Stimulated activated CD8-positive, alpha-beta memory T cell treated with anti-CD3 and anti-CD28 coated beads, Interleukin-2, amount 100 ng/mL, for 1 hour (primary cell): Measurements from ENCODE around the gene FCN2.

Experiments
- DNase-seq, 2 donors: peaks; one replicate each; pipeline ENCODE4 v3.0.0-alpha.2; 2020; ENCODE audit warnings: low read depth in 2 of 2

FCN2 gene

DNA sequence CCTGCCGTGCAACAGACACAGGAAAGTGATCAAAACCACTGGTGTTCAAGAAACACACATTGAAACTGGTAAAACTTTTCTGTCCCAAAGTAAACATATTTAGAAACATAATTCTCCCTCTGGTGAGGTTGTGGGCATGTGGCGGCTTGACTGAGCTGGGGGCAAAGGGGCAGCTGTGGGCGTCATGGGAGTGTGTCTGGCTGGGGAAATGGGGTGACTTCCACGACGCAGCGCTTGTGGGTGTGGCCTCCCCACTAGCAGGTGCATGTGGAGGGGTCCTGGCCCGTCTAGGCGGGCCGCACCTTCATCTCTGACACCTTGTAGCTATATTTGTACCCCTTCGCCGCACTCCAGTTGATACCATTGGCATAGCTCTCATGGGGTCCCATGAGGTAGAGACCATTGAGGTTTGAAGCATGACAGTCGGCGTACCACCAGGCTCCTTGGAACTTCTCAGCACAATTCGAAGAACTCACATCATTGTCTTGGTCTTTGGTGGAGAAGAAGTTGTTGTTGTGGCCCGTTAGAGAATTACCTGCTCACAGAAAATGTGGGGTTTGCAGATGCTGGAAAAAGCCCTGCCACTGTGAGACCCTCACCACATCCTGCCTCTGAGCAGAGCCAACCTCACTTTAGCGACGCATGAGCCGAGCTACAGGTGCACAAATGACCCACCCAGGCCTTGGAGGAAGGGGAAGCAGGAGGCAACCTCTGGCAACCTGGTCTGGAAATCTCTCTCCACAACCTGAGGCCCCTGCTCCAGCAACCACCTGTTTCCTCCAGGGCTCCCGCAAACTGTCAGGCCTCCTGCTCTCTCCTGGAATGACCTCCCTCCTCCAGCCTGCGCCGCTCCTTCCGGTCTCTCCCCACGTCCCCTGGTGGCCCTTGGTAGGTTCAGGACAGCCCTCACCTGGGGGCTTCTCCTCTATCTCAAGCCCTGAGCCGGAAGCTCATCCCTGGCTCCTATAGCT, 29.2 kb downstream of the FCN2 start:
- no peak for DNase-seq

DNA sequence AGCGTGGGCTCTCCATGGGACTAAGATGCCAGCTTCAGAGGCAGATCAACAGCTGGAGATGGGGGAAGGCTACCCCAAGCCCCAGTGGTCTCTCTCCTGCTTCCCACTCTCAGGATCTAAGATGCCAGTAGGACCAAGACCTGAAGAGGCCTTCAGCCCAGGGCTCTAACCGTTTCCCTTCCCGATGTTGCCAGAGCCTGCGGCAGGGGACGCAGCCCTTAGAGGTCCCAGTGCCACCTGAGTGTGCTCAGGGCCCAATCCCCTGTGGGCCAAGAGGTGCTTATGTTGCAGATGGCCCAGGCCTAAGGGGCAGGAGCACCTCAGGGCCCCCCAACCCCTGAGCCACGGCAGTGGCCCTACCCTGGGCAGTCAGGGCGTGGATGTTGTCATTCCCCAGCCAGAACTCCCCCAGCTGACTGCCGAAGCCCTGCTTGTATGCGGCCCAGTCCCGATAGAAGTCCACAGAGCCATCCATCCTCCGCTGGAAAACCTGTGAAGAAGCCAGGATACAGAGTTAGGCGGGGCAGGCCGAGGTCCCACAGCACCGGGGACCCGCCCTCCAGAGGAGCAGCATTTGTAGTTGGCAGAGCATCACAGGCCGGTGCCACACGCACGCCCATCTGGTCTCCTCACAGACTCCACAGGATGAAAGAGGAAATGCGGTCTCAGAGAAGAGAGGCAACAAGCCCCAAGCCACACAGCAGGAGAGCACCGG, 31.7 kb downstream of the FCN2 start:
- DNase-seq: no peak

DNA sequence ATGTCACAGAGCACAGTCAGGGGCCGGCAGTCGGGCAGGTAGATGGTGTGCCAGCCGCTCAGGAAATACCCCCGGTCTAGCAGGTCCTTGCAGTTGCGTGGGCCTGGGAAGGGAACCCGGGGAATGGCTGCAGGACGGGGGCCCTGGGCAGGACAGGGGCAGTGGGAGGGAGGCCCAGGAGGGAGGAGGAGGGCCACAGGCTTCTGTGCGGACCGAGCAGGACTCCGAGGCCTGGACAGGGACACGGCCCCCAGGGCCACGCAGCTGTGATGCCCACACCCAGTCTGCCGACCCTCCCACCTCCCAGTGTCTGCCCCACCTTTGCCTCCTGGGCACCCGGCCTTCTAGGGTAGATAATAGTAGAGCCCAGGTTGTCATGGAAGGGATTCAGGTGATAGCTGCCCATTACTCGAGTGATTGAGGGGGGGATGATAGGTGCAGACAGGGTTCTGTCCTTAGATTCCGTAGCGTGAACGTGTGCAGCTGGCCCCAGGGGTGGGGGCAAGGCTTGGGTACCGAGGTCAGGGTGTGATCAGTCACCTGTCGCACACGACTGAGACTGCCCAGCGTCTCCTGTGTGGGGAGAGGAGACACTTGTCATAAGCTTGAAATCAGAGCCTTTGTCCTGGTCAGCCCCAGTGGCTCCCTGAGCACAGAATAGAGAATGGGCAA, 32.6 kb downstream of the FCN2 start:
- no peak for DNase-seq

DNA sequence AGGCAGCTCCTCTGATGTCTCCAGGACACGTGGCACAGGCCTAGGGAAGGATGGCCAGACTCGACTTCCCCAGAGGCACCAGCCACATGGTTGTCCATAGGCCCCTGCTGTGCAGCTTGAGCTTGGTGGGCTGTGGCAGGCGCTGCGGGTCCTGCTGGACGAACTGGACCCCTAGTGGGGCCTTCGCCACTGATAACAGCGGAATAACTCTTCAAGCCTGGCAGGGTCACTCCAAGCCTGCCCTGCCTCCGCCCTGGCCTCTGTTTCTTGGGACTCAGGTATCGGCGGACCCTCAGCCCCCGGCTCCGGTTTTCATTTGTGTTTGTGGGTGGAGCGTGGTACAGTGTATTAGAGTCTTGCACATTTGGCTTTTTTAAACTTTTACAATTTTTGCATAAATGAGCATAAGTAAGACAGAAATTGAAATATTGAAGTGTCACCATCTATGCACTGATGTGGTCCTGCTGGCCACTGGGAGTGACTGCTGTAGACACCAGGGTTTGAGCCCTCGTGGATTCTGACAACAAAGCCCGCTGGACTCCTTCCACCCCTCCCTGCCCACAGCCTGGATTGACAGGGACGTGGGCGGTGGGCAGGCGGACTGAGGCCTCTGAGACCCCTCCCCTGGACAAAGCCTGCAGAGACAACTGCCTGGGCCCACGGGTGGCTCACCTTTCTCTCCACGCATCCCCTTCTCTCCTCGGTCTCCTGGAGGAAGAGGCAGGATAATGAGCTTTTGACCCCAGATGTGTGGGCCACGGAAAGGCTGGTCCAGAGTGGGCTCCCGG, 33.3 kb downstream of the FCN2 start:
- DNase-seq: no peak

DNA sequence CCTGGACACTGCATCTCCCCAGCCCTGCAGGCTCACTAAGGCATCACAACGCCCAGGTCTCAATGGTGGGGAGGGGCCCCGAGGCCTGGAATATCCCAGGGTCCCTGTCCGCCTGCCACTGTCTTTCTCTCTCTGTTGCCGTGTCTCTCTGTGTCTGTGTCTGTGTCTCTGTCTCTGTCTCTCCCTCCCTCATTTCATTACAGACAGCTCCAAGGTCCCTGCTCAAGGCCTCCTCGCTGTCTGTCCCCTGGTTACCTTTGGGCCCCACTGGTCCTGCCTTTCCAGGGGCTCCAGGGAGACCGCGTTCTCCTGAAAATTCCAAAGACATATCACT, 33.9 kb downstream of the FCN2 start:
- no peak for DNase-seq

DNA sequence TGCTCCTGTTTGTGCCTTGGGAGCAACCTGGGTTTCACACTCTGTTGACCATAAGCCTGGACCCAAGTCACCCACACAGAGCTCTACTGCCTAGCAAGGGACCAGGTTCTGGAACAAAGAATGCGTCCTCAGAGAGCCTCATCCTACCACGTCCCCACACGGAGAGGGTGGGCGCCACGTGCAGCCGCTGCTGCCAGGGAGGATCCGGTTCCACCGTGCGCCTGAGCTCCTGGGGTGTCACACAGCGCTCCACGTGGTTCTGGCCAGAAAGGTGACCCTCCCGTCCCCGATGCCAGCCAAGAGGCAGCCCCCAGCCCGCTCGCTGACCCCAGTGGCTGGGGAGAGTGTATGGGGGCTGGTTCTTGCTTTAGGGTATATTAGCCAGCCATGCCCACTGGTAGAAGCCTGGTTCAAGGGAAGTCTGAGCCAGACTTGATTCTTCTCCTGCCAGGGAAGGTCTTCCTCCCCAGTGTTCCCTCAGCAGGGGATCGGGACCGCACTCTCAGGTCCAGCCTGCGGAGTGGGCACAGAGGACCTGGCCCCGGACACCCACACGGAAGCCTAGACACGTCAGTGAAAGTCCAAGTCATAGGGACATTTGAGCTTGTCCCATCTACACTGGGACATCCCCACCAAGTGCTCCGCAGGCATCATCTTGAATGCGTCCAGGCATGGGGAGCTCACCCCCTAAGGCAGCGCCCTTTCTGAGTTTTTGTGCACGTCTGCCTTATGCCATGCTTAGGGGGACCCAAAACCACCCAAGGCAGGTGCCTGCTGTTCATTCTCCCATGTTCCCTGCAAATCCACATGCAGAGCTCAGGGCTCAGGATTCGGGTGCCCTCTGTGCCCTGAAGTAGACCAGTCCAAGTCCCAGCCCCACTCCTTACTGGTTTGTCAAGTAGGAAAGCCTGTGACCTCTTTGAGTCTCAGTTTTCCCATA, 34.7 kb downstream of the FCN2 start:
- DNase-seq: no peak

DNA sequence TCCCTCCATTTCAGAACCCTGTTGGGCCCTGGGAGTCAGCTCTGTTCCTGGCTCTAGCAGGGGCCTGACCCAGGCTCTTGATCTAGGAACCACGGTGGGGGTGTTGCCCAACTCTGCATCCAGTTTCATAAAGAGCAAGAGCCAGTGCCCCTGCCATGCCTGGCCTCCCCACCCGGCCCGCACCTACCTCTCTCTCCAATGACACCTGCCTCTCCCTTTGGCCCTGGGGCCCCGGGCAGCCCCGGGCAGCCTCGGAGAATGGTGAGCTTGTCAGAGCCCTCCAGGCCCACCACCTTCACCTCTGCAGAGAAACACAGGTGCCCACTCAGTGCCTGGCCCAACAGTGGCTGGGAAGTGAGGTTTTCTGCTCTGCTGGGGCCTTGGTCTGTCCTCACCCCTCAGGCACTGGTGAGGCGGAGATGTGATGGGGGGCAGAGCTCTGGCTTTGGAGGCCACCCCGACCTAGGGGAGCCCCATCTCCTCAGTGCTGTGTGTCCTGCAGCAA, 35.6 kb downstream of the FCN2 start:
- DNase-seq: no peak

DNA sequence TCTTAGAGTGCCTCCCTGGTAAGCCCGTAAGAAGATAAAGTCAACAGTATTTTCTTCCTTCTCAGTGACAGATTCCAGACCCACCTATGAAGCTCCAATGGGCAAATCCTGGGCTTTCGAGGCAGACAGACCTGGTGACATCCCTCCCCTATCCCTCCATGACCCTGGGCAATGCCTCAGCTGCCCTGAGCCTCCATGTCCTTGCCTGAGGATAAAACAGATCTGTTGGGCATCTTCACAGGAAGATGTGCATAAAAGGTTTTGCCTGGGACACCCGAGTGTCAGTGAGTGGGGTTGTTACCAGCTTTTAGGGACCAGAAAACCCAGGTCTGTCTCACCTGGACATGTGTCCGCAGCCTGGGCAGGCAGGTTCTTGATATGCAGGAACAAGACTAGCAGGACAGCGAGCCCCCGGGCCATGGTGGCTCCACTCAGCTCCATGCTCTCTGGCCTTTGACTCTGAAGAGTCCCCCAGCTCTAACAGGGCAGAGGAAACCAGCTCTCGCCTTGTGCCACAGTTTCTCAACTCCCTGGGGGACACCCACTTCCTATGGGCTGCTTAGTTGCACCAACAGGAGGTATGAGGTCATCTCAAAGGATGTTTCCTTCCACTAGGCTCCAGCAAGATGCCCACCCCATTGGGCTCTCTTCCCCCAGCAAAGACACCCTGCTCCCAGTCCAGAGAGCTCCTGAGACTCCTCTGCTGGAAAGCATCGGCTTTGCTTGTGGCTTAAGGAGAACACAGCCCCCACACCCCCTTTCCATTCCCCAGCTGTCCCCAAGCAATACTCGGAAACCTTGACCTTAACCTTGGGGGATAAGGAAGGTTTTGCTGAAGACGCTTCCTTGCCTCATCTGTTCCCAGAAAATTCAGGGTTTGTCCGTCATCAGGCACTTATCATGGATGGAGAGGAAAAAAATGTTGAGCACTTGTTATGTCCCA, 37.1 kb downstream of the FCN2 start, which contains the start of gene FCN1:
Gene FCN1, minus strand, starts transcription at position 482 of the 943 bp plus-strand sequence. Its CDS starts 41 bp downstream, at position 441.
- no peak for DNase-seq

DNA sequence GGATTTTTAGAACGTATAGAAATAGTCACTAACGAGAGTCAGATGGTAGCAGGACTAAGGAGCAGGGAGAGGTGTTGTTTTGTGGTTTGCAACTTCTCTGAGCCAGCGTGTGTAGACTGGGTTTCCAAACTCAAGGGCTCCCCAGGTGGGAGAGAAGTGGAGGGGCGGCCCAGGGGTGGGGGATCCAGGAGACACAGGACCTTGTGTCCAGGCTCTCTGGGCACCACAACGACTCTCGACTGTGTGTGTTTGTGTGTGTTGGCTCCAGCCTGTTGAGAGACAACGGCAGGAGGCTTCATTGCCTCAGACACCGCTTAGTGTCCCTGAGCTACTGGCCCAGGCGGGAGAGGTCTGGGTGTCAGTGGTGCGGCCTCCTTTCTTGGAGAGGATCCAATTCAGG, 38.0 kb downstream of the FCN2 start:
- no peak for DNase-seq

DNA sequence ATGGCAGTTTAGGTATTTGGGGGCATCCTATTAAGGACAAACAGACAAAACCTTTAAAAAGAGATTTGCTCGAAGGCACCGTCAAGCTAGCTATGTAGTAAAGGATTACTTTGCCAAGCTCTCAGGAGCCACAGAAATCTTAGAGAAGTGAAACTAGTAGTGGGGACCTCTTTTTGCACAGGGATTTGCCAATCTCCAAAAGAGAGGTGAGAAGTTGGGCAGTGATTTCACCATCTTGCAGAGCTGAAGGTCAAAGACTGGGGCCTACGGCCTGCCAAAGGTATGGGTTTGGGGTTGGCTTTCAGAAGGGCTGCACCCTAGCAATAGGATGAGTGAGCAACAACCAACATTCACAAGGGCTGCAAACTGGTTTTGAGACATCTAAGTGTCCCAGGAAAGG, 38.7 kb downstream of the FCN2 start:
- DNase-seq: no peak

DNA sequence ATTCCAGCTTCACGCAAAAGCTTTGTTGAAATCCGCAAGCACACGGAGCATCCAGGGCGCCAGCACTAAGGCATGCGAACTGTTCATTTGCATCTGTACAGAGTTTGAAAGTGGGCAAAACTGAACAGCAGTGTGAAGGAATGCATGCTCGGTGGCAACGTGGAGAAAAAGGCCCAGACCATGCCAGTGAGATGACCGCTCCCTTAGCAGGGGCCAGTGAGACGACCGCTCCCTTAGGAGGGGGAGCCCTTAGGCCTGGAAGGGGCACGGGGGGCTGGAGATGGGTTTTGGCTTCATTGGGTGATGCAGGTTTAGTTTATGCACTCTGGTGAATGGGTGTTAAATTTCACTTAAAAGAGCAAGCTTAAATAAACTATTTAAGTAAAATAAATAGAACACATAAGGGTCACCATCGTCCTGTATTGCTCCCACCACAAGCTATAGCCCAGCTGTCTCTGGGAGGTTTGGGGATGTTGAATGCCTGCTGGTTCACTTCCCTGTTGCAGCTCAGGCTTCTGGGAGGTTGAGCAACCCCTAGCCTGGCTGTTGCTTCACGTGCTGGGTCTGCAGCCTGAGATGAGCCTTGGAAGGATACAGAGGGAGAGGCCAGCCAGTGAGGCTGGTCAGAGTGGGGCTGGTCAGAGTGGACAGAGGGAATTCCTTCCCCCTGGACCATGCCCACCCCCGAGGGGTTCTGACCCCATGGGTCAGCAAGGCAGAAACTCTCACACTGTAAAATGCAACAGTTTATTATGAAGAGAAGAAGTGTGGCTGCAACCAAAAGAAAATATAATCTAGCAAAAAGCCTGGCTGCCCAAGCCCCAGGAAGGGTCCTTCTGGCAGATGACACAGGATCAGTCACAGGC, 41.7 kb downstream of the FCN2 start:
- DNase-seq: no peak

DNA sequence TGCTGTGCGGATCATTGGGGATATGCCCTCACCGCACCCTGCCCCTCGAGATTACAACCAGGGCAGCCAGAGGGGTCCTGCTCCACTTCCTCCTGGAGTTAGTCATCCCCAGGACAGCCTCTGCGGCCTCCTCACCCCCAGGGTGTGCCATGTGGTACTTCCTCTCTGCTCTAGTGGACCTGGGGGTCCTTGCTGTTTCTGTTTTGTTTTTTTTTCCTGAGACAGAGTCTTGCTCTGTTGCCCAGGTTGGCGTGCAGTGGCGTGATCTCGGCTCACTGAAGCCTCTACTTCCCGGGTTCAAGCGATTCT, 42.3 kb downstream of the FCN2 start:
- no peak for DNase-seq

DNA sequence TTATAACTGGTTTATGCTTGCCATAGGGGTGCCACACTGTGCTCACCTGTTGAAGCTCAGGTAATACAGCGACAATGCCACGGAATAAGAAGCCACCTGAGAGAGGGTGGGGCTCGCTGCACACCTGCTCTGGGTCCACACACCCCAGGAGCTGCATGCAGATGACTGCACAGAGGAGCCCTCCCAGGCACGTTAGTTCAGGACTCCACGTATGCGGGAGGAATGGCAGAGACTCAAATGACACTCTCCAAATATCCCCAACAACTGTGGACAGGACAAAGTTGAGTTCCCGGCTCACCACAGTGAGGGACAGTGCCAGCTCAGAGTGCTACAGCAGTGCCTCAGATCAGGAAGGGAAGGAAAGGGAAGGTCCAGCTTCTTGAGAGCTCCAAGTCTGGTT, 42.9 kb downstream of the FCN2 start:
- DNase-seq: no peak

DNA sequence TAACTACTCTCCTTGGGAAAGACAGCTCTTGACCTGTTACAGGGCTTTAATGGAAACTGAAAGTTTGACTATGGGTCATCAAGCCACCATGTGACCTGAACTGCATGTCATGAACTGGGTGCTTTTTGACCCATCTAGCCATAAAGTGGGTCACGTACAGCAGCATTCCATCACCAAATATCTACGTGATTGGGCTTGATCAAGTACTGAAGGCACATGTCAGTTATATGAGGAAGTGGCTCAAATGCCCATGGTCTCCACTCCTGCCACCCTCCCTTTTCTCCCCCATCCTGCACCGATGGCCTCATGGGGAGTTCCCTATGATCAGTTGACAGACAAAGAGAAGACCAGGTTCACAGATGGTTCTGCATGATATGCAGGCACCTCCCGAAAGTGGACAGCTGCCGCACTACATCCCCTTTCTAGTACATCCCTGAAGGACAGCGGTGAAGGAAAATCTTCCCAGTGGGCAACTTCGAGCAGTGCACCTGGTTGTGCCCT, 44.5 kb downstream of the FCN2 start:
- no peak for DNase-seq

DNA sequence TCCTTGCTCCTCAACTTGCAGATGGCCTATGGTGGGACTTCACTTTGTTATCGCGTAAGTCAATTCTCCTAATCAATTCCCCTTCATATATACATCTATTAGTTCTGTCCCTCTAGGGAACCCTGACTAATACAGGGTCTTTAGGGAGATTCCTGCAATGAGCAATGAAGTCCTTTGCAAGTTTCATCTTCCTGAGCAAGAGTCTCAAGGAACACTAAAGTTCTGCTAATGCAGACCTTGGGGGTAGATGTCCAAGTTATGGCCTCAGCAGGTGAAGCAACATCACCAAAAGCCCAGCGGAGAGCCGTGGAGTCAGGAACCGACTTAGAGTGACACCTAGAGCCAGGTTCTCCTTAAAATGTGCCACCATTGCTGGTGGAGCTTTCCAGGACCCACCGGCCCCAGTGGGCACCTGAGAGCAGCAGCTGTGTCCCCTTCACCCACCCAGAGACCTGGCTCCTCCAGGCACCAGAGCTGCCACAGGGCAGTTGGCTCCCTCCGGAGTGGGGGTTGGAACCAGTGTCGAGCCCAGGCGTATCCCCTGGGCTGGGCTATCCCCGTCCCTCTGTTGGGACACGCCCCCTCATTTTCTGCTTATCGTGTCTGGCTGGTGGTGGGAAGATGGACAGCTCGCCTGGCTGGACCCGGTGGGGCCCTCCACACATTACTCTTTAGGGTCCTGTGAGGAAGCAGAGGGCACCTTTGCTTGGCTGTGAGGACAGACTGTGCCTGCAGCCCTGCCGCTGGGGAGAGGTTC, 48.0 kb downstream of the FCN2 start:
- no peak for DNase-seq

DNA sequence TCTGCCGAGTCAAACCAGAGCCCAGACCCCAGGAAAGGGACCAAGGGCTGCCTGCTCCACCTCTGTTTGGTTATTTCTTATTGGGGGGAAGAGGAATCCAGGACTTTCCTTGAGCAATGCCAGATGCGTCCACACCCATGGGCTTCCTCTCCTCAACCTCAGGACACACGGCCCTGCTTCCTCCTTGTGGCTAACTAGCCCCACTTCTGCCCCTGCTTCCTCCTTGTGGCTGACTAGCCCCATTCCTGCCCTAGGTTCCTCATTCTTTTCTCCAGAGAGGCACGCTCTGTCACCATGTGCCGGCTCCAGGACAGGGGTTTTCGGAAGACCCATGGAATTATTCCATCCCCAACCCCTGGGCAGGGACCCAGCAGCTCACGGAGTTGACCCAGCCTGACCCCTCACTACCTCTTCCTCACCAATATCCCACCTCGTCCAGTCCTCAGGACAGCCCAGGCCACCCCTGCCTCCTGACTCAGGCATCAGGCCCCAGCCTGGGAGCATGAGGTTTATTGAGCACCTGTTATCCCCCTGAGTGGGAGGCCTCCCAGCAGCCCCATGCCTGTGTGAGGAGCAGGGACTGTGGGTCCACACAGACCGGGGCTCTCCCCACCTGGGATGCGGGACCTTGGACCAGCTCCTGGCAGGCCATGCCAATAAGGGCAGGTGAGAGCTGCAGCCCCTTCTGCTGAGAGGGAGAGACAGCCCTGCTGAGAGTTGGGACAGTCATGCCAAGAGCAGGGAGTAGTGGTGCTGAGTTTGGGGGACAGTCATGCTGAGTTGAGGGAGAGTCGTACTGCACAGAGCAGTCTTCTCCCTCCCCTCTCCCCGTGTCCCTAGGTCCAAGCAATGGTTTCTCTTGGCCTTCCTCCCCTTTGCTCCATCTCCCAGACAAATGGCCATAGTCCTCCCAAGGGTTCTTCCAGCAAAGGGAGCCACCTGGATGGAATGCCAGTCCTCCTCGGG, 48.9 kb downstream of the FCN2 start:
- no peak for DNase-seq
